Measurements from ENCODE around the gene RAB31.
"Not testable (repeated sequence)": the region's sequence is repeated elsewhere in the genome, so short reads cannot be mapped to it uniquely, and the experiment has no call there.

RAB31 gene

DNA sequence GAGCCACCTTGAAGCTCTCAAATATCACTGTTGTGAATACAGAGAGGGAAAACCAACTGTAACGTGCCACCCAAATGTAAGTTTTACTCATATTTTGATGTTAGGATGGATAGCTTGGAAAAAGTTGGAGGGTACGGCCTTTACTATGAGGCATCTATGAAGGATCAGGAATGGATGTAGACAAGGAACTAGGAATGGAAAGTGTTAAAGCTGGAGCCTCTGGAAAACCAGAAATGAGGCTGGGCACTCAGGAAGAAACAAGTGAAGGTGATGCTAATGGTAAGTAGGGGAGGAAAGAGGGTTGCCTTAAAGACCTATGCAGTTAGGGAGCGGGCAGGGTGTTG, 177.9 kb downstream of the RAB31 start:
- no peak for DNase-seq (ENCODE audit: low read depth)

DNA sequence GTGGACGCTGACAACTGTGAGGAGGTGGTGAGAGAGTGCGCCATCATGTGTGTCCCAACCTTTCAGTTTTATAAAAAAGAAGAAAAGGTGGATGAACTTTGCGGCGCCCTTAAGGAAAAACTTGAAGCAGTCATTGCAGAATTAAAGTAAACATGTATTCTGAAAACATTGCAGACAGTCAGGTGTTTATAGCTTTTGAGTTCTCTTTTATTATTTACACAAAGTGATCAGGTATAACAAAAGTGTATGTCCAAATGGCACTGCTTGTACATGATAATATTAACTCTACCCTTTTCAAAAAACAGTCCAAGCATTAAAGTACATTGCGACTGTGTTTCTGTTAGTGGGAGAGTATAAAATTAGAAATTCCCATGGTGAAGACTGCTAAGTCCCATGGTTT, 179.9 kb downstream of the RAB31 start:
- DNase-seq (ENCODE audit: low read depth) = no peak

DNA sequence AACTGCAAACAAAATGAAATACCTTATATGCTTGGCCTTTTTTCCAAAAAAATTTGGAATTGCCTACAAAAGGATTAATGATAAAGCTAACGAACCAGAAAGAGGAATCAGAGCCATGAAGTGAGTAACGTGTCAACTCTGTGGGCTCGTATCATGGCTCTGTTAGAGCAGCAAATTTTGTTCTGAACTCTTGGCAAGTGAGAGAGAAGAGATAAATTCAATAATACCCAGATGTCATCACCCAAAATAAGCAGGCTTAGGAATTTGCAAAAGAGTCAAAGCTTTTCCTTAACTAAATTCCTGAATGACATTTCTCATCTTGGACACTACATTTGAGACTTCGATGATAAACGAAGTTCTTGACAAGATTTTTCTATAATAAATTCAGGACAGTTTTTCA, 182.1 kb downstream of the RAB31 start:
- no peak for DNase-seq (ENCODE audit: low read depth)

DNA sequence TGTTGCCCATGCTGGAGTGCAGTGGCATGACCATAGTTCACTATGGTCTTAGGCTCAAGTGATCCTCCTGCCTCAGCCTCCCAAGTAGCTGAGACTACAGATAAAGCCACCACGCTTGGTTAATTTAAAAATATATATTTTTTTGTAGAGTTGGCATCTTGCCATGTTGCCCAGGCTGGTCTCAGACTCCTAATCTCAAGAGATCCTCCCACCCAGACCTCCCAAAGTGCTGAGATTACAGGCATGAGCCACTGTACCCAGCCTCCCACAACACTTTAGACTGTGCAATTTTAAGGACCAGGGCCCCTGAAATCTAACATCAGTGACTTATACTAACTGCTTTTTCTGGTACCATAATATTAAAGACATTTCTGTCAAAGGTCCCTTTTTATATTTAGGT, 182.9 kb downstream of the RAB31 start:
- no peak for DNase-seq (ENCODE audit: low read depth)

- not testable (repeated sequence) for DNase-seq (ENCODE audit: low read depth)
Observed at GRCh38 chr18:9891515-9891914, 183.4 kb downstream of the RAB31 start.

- no peak for DNase-seq (ENCODE audit: low read depth)
Observed at GRCh38 chr18:9894454-9895068, 186.5 kb downstream of the RAB31 start.

GRCh38 chr18:9897129-9897528, 189.0 kb downstream of the RAB31 start:
- no peak for DNase-seq (ENCODE audit: low read depth)

DNA sequence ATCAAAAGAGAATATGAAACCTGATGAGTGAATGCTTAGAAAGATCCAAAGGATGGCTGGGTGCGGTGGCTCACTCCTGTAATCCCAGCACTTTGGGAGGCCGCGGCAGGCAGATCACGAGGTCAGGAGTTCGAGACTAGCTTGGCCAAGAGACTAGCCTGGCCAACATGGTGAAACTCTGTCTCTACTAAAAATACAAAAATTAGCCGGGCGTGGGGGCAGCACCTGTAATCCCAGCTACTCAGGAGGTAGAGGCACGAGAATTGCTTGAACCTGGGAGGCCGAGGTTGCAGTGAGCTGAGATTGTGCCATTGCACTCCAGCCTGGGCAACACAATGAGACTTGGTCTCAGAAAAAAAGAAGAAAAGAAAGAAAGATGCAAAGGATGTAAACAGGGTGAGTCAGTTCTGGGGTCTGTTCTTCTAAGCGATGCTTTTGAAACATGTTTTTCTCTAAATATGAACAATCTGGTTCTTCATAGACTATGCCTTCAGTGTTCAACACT, 189.7 kb downstream of the RAB31 start:
- not testable (repeated sequence) for DNase-seq (ENCODE audit: low read depth)

GRCh38 chr18:9898792-9899549, 190.9 kb downstream of the RAB31 start:
- DNase-seq (ENCODE audit: low read depth) = no peak

- DNase-seq (ENCODE audit: low read depth) = not testable (repeated sequence)
Observed at GRCh38 chr18:9899550-9899930, 191.4 kb downstream of the RAB31 start.

DNA sequence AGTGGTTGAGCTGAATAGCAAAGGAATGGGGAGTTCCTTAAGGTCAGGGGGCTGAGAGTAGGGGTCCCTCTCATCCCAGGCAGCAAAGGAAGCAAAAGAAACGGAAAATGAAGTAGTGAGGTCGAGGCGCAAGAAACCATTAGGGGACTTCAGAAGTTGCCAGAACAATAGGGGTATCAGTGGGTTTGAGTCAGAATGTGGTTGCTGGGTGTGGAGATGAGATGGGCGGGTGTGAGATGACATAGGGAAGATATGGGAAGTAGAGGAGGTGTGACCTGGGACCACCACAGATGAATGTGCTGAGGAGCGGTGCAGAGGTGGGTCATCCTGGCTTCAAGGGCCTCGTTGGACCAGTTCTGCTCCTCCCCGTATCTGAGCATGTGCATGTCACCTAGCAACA, 192.6 kb downstream of the RAB31 start:
- DNase-seq (ENCODE audit: low read depth) = no peak

DNA sequence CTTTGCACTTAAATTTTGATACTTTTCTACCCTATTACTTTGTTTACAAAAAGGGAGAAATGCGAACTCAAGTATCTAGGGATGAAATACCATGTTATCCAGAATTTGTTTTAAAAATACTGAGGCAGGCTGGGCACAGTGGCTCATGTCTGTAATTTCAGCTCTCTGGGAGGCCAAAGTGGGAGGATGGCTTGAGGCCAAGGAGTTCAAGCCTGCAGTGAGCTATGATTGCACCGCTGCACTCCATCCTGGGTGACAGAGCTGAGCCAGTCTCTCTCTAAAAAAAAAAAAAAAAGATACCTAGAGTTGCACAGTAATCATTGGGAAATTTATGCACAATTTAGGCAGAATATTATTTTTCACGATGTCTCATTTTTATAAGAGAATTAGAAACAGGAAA, 193.3 kb downstream of the RAB31 start:
- DNase-seq (ENCODE audit: low read depth) = no peak

DNA sequence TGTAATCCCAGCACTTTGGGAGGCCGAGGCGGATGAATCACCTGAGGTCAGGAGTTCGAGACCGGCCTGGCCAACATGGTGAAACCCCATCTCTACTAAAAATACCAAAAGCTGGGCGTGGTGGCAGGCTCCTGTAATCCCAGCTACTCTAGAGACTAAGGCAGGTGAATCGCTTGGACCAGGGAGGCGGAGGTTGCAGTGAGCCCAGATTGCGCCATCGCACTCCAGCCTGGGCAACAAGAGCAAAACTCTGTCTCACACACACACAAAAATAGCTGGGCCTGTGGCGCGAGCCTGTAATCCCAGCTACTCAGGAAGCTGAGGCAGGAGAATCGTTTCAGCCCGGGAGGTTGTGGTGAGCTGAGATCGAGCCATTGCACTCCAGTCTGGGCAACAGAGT, 194.2 kb downstream of the RAB31 start:
- not testable (repeated sequence) for DNase-seq (ENCODE audit: low read depth)

DNA sequence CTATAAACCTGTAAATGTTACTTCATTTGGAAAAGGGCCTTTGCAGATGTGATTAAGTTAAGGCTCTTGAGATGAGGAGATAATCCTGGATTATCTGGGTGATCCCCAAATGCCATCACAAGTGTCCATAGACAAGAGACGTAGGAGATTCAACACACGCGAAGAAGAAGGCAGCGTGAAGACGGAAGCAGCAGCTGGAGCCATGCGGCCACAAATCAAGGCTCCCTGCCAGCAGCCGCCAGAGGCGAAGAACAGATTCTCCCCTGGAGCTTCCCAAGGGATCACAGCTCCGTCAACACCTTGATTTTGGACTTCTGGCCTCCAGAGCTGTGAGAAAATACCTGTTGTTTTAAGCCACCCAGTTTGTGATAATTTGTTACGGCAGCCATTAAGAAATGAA, 194.7 kb downstream of the RAB31 start:
- DNase-seq (ENCODE audit: low read depth) = no peak

- no peak for DNase-seq (ENCODE audit: low read depth)
Observed at GRCh38 chr18:9905401-9905922, 197.4 kb downstream of the RAB31 start.

- no peak for DNase-seq (ENCODE audit: low read depth)
Observed at GRCh38 chr18:9906481-9906880, 198.4 kb downstream of the RAB31 start.

- no peak for DNase-seq (ENCODE audit: low read depth)
Observed at GRCh38 chr18:9907867-9908266, 199.8 kb downstream of the RAB31 start.

DNA sequence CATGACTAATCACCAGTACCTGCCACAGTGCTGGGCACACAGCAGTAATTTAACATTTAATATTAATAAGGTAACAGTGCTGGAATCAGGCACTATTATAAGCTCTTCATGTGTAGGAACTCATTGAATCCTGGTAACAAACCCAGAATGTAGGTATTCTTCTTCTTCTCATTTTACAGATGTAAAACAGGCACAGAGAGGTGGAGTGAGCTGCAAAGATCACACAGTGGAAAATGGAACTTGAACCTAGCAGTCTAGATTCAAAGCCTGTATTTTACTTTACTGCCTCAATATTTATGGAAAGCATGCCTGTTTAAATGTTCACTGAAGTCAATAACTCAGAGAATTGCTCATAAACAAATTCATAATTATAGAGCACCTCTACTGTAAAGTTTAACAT, 202.0 kb downstream of the RAB31 start:
- no peak for DNase-seq (ENCODE audit: low read depth)

- no peak for DNase-seq (ENCODE audit: low read depth)
Observed at GRCh38 chr18:9910661-9911060, 202.6 kb downstream of the RAB31 start.

GRCh38 chr18:9911226-9911625, 203.1 kb downstream of the RAB31 start:
- no peak for DNase-seq (ENCODE audit: low read depth)
